A549 (cell line): ENCODE results near the gene MYO1B. TPM values are rescaled to one million over a fixed set of nuclear protein-coding genes. Genes with fewer than 3 reads are reported as not detected.

Experiments used
- ATAC-seq, 2 experiments: fragments of 200-7000 bp in 1 of 2; fragments of >200 bp in 1 of 2; cut with Nextera tagmentation in 1 of 2; cut with Tn5 transposase in 1 of 2; 3 replicates each; pipeline versions ENCODE4 v1.8.0 to v1.9.1; 2018 to 2020; ENCODE audit warnings: mild to moderate bottlenecking in 1 of 2, moderate library complexity in 1 of 2
- CTCF ChIA-PET: fragments of 300-600 bp; sonication (Branson Sonifier 250); formaldehyde crosslinking; extraction: SDS; loops from one replicate; lab custom pipeline; 2021; ENCODE audit warnings: antibody characterized with exemption, inconsistent platforms; lab: Yijun Ruan, JAX
- POLR2A ChIA-PET: fragments of 350-600 bp; formaldehyde crosslinking; extraction: SDS; loops from one replicate; lab custom pipeline; 2021; ENCODE audit warnings: antibody characterized with exemption, inconsistent platforms; lab: Yijun Ruan, JAX
- DNase-seq, 2 experiments: peaks; one replicate each; pipeline versions ENCODE4 v3.0.0 to v3.0.0-alpha.2; 2011 to 2016; ENCODE audit warnings: low read depth in 1 of 2, low spot score in 1 of 2
- FAIRE-seq: peaks from 2 replicates; lab custom pipeline; 2011; peaks lifted over from hg19 to GRCh38; lab: Jason Lieb, UNC
- H3K27ac ChIP-seq, 2 experiments: fragments of >200 bp; sonication (Bioruptor Twin); formaldehyde crosslinking; 3 replicates each; pipeline ENCODE4 v1.5.1; 2016 to 2017
- H3K4me1 ChIP-seq: fragments of >200 bp; sonication (Bioruptor Twin); formaldehyde crosslinking; 3 replicates; pipeline ENCODE4 v1.6.1; 2016
- H3K4me2 ChIP-seq: fragments of >200 bp; sonication (Bioruptor Twin); formaldehyde crosslinking; 3 replicates; pipeline ENCODE4 v1.6.1; 2016
- H3K4me3 ChIP-seq: fragments of >200 bp; sonication (Bioruptor Twin); formaldehyde crosslinking; 3 replicates; pipeline ENCODE4 v1.5.1; 2016
- H3K9me3 ChIP-seq: fragments of >200 bp; sonication (Bioruptor Twin); formaldehyde crosslinking; 3 replicates; pipeline ENCODE4 v1.6.1; 2016
- BHLHE40 ChIP-seq: IDR thresholded peaks from 2 replicates; pipeline ENCODE4 v1.6.1; 2012; ENCODE audit warnings: low read depth, low read length, inconsistent platforms
- CBX2 ChIP-seq: fragments of 200-600 bp; sonication (generic); IDR thresholded peaks from 2 replicates; pipeline ENCODE4 v1.6.1; 2016; ENCODE audit warnings: low read depth, mild to moderate bottlenecking, borderline replicate concordance
- CHD4 ChIP-seq: fragments of 200-600 bp; sonication (generic); IDR thresholded peaks from 2 replicates; pipeline ENCODE4 v1.6.1; 2016; ENCODE audit warnings: antibody characterized with exemption, mild to moderate bottlenecking, borderline replicate concordance
- EHMT2 ChIP-seq: fragments of 200-600 bp; sonication (generic); IDR thresholded peaks from 2 replicates; pipeline ENCODE4 v1.6.1; 2016; ENCODE audit warnings: antibody characterized with exemption, low read depth, mild to moderate bottlenecking, moderate library complexity
- ELK1 ChIP-seq: fragments of 150-350 bp; IDR thresholded peaks from 2 replicates; pipeline ENCODE4 v1.6.1; 2014; ENCODE audit warnings: low read depth, mild to moderate bottlenecking, low read length
- FOSB ChIP-seq: fragments of 250-450 bp; sonication (Bioruptor Pico); IDR thresholded peaks from 2 replicates; pipeline ENCODE4 v1.5.0; 2020; ENCODE audit warnings: mild to moderate bottlenecking, moderate library complexity
- FOSL2 ChIP-seq, 2 experiments: fragments of 450-650 bp in 1 of 2; fragments of >200 bp in 1 of 2; sonication (Bioruptor Twin) in 1 of 2; formaldehyde crosslinking; IDR thresholded peaks; 2 replicates each; pipeline versions ENCODE4 v1.5.0 to v1.6.1; 2016 to 2020; ENCODE audit warnings: mild to moderate bottlenecking in 1 of 2, moderate library complexity in 1 of 2
- FOXS1 ChIP-seq: fragments of 250-450 bp; sonication (Bioruptor Pico); IDR thresholded peaks from 2 replicates; pipeline ENCODE4 v1.5.0; 2020; ENCODE audit warnings: mild to moderate bottlenecking, moderate library complexity
- GATA3 ChIP-seq: IDR thresholded peaks from 2 replicates; pipeline ENCODE4 v1.6.1; 2012; ENCODE audit warnings: borderline replicate concordance
- HES2 ChIP-seq: fragments of >200 bp; sonication (Bioruptor Twin); formaldehyde crosslinking; IDR thresholded peaks from 2 replicates; pipeline ENCODE4 v1.6.1; 2016
- HOXA7 ChIP-seq: fragments of 250-450 bp; sonication (Bioruptor Pico); IDR thresholded peaks from 2 replicates; pipeline ENCODE4 v1.5.0; 2020; ENCODE audit warnings: mild to moderate bottlenecking, moderate library complexity
- KDM1A ChIP-seq: fragments of 200-600 bp; sonication (generic); IDR thresholded peaks from 2 replicates; pipeline ENCODE4 v1.6.1; 2016; ENCODE audit warnings: low read depth, mild to moderate bottlenecking
- KDM5A ChIP-seq: fragments of 200-600 bp; sonication (generic); IDR thresholded peaks from 2 replicates; pipeline ENCODE4 v1.6.1; 2016; ENCODE audit warnings: antibody characterized with exemption, mild to moderate bottlenecking
- MAX ChIP-seq: IDR thresholded peaks from 2 replicates; pipeline ENCODE4 v1.6.1; 2012
- NR3C1 ChIP-seq: fragments of >200 bp; sonication (Bioruptor Twin); formaldehyde crosslinking; IDR thresholded peaks from 3 replicates; pipeline ENCODE4 v1.6.1; 2017
- PHF8 ChIP-seq: fragments of 200-600 bp; sonication (generic); IDR thresholded peaks from 2 replicates; pipeline ENCODE4 v1.6.1; 2016; ENCODE audit warnings: low read depth, mild to moderate bottlenecking, antibody characterized with exemption, moderate library complexity, borderline replicate concordance
- POLR2A ChIP-seq: IDR thresholded peaks from 2 replicates; pipeline ENCODE4 v1.6.1; 2012; ENCODE audit warnings: mild to moderate bottlenecking, low read length
- RARB ChIP-seq: fragments of 250-450 bp; sonication (Bioruptor Pico); IDR thresholded peaks from 2 replicates; pipeline ENCODE4 v1.8.0; 2021; ENCODE audit warnings: mild to moderate bottlenecking, moderate library complexity
- RFX5 ChIP-seq: fragments of 450-650 bp; IDR thresholded peaks from 2 replicates; pipeline ENCODE4 v1.7.1; 2014; ENCODE audit warnings: antibody characterized with exemption, mild to moderate bottlenecking, moderate library complexity
- TP53 ChIP-seq: fragments of 250-450 bp; sonication (Bioruptor Pico); IDR thresholded peaks from 2 replicates; pipeline ENCODE4 v1.5.0; 2021; ENCODE audit warnings: mild to moderate bottlenecking, moderate library complexity
- USF2 ChIP-seq: fragments of 450-650 bp; IDR thresholded peaks from 2 replicates; pipeline ENCODE4 v1.6.1; 2014; ENCODE audit warnings: antibody characterized with exemption
- WGBS: methylation state at CpG from one replicate; pipeline ENCODE4 v1.1.6; 2017; ENCODE audit errors: missing lambda C conversion rate; 5-methylcytosine and 5-hydroxymethylcytosine counted together
- polyA plus RNA-seq, 4 experiments: library from polyadenylated mRNA; depleted of rRNA in 3 of 4; stranded (reverse); fragments of >200 nt; fragmentation: RNase III in 1 of 4; extraction: RNeasy Plus Mini Kit Qiagen cat#74134 plus additional on column Dnase treatment in 1 of 4; gene quantifications; 2 replicates in 3 of 4; 3 replicates in 1 of 4; pipeline ENCODE4 v1.2.3, GENCODE V29; 2011 to 2017
- TF ChIP-seq, protein P1 (sequence below): fragments of 200-600 bp; sonication (generic); IDR thresholded peaks from 2 replicates; pipeline ENCODE4 v1.6.1; 2016; ENCODE audit warnings: antibody characterized with exemption, mild to moderate bottlenecking, moderate library complexity
- TF ChIP-seq, protein P2 (sequence below): fragments of 250-450 bp; sonication (Bioruptor Pico); IDR thresholded peaks from 2 replicates; pipeline ENCODE4 v1.5.0; 2020; ENCODE audit warnings: low read depth, mild to moderate bottlenecking, moderate library complexity
- TF ChIP-seq, protein P3 (sequence below): fragments of >200 bp; sonication (Bioruptor Twin); formaldehyde crosslinking; IDR thresholded peaks from 3 replicates; pipeline ENCODE4 v1.6.1; 2016

MYO1B gene
- polyA plus RNA-seq, 2 of the 4 experiments (the other 2 are of a cell fraction) = 77.7 to 159 TPM

- ChIA-PET POLR2A (no interaction called here), CTCF (no interaction called here)
- no peak overlapping the region for H3K27ac ChIP-seq
- ATAC-seq (no peak), FAIRE-seq (no peak), DNase-seq (no peak)
- no peak overlapping the region for H3K4me2 ChIP-seq
- H3K4me3 ChIP-seq = no peak overlapping the region
- H3K9me3 ChIP-seq = no peaks in the 10 kb centered on the region
- H3K4me1 ChIP-seq = no peaks in the 10 kb centered on the region
- TF ChIP-seq HES2 = no peak
- no peak for TF ChIP-seq POLR2A
- TF ChIP-seq CBX2 = no peak
- TF ChIP-seq USF2 = no peak
- no peak for TF ChIP-seq KDM5A
- TF ChIP-seq, protein P1, sequence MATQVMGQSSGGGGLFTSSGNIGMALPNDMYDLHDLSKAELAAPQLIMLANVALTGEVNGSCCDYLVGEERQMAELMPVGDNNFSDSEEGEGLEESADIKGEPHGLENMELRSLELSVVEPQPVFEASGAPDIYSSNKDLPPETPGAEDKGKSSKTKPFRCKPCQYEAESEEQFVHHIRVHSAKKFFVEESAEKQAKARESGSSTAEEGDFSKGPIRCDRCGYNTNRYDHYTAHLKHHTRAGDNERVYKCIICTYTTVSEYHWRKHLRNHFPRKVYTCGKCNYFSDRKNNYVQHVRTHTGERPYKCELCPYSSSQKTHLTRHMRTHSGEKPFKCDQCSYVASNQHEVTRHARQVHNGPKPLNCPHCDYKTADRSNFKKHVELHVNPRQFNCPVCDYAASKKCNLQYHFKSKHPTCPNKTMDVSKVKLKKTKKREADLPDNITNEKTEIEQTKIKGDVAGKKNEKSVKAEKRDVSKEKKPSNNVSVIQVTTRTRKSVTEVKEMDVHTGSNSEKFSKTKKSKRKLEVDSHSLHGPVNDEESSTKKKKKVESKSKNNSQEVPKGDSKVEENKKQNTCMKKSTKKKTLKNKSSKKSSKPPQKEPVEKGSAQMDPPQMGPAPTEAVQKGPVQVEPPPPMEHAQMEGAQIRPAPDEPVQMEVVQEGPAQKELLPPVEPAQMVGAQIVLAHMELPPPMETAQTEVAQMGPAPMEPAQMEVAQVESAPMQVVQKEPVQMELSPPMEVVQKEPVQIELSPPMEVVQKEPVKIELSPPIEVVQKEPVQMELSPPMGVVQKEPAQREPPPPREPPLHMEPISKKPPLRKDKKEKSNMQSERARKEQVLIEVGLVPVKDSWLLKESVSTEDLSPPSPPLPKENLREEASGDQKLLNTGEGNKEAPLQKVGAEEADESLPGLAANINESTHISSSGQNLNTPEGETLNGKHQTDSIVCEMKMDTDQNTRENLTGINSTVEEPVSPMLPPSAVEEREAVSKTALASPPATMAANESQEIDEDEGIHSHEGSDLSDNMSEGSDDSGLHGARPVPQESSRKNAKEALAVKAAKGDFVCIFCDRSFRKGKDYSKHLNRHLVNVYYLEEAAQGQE = no peak
- no peak for TF ChIP-seq KDM1A
- TF ChIP-seq FOSL2 (IDR thresholded peaks at IDR 0.05) = no peak
- no peak for TF ChIP-seq FOSL2 (CRISPR knock-in tag; IDR thresholded peaks at IDR 0.05)
- no peak for TF ChIP-seq CHD4
- TF ChIP-seq PHF8 = no peak
- TF ChIP-seq MAX = no peak
- no peak for TF ChIP-seq FOXS1 (CRISPR knock-in tag)
- TF ChIP-seq GATA3 = no peak
- no peak for TF ChIP-seq EHMT2
- TF ChIP-seq TP53 (CRISPR knock-in tag) = no peak
- no peak for TF ChIP-seq ELK1
- TF ChIP-seq, all 56 proteins: peak for 0
Measured at GRCh38 chr2:191470306-191470705, 225.1 kb downstream of the MYO1B start.

DNA sequence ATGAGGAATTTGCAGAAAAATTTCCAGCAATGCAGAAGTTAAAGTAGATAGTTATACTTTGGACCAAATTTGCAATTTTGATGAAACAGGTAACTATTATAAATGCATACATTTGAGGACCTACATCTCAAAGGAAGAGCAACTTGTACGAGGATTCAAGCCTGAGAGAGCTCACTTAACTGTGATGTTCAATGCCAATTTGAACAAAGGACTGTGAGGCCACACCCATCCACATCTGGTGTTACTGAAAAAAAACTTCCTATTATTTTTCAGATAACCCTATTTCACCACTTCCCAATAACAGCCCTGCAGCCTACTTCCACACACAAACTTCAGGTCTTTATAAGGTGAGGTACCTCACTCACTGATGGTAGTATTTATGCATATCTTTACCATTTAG lies 229.3 kb downstream of the MYO1B start:
- TF ChIP-seq FOXS1 (CRISPR knock-in tag) (no peak), BHLHE40 (no peak), RARB (CRISPR knock-in tag) (no peak), HOXA7 (CRISPR knock-in tag) (no peak), RFX5 (no peak), NR3C1 (no peak), FOSB (no peak)
- TF ChIP-seq, protein P2, sequence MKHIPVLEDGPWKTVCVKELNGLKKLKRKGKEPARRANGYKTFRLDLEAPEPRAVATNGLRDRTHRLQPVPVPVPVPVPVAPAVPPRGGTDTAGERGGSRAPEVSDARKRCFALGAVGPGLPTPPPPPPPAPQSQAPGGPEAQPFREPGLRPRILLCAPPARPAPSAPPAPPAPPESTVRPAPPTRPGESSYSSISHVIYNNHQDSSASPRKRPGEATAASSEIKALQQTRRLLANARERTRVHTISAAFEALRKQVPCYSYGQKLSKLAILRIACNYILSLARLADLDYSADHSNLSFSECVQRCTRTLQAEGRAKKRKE = no peak
- TF ChIP-seq, protein P3, sequence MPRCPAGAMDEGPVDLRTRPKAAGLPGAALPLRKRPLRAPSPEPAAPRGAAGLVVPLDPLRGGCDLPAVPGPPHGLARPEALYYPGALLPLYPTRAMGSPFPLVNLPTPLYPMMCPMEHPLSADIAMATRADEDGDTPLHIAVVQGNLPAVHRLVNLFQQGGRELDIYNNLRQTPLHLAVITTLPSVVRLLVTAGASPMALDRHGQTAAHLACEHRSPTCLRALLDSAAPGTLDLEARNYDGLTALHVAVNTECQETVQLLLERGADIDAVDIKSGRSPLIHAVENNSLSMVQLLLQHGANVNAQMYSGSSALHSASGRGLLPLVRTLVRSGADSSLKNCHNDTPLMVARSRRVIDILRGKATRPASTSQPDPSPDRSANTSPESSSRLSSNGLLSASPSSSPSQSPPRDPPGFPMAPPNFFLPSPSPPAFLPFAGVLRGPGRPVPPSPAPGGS = no peak
- CTCF ChIA-PET = interaction anchor here (0.7 to 1.6 kb wide), 2 partner anchors 9 to 40 kb away, joined by 3 read pairs; no protein-coding TSS in a partner anchor
- FAIRE-seq = no peak

More for the DNA sequence above, 229.3 kb downstream of the MYO1B start:
- POLR2A ChIA-PET = no interaction called here
- Histone ChIP-seq H3K4me1 (no peaks in the 10 kb centered on the region), H3K4me2 (no peak overlapping the region), H3K27ac (no peak overlapping the region), H3K9me3 (0 out of 3 replicates have a peak, but pooled peaks cover 5% of the 10 kb centered on the region), H3K4me3 (no peak overlapping the region)
- no peak for ATAC-seq
- 23% methylated on average over 1 of the region's 1 CpG for WGBS
- DNase-seq = no peak
